Measurements from ENCODE around the gene SERPINF2. TPM values are rescaled to one million over a fixed set of nuclear protein-coding genes. Genes with fewer than 3 reads are reported as not detected.

Gene SERPINF2
- total RNA-seq, 1 donor from 2014 or later, result 24.1 TPM

- Histone ChIP-seq H3K27ac (peak overlapping the region; percentile 98), H3K4me1 (peaks cover 66% of the 10 kb centered on the region), H3K36me3 (peaks cover 32% of the 10 kb centered on the region), H3K9me3 (no peaks in the 10 kb centered on the region), H3K27me3 (ENCODE audit: low read depth) (no peaks in the 10 kb centered on the region), H3K4me3 (peak overlapping the region; percentile 82)
- peak; percentile 96 for DNase-seq
- peak; percentile 43 to 57 for ATAC-seq
- no peak for TF ChIP-seq CTCF (IDR thresholded peaks at IDR 0.05)
- intact Hi-C loops (cut with DNase I), result no loop called here
These were observed 28.2 kb upstream of the SERPINF2 start for GRCh38 chr17:1714427-1714979.

GRCh38 chr17:1714980-1715802 is 27.5 kb upstream of the SERPINF2 start:
- ATAC-seq (peak; percentile 58 to 60), DNase-seq (peak; percentile 88)
- Histone ChIP-seq H3K9me3 (no peaks in the 10 kb centered on the region), H3K4me3 (peak overlapping the region; percentile 82), H3K27ac (peak overlapping the region; percentile 98), H3K36me3 (peaks cover 32% of the 10 kb centered on the region), H3K4me1 (peaks cover 64% of the 10 kb centered on the region), H3K27me3 (ENCODE audit: low read depth) (no peaks in the 10 kb centered on the region)
- intact Hi-C loops (cut with DNase I), result no loop called here
- no peak for TF ChIP-seq CTCF (IDR thresholded peaks at IDR 0.05)

GRCh38 chr17:1715803-1716075 is 26.9 kb upstream of the SERPINF2 start:
- Histone ChIP-seq H3K27ac (peak overlapping the region; percentile 98), H3K4me1 (peaks cover 65% of the 10 kb centered on the region), H3K4me3 (peak overlapping the region; percentile 82), H3K9me3 (no peaks in the 10 kb centered on the region), H3K27me3 (ENCODE audit: low read depth) (no peaks in the 10 kb centered on the region), H3K36me3 (peaks cover 32% of the 10 kb centered on the region)
- TF ChIP-seq CTCF (IDR thresholded peaks at IDR 0.05), result no peak
- intact Hi-C loops (cut with DNase I), result no loop called here
- DNase-seq (no peak), ATAC-seq (no peak)

- no peaks in the 10 kb centered on the region for H3K9me3 ChIP-seq
- peak; percentile 100 for DNase-seq
- TF ChIP-seq CTCF (IDR thresholded peaks at IDR 0.05), result no peak
- intact Hi-C loops (cut with DNase I), result no loop called here
- H3K27me3 ChIP-seq (ENCODE audit: low read depth), result no peaks in the 10 kb centered on the region
- peaks cover 65% of the 10 kb centered on the region for H3K4me1 ChIP-seq
- H3K36me3 ChIP-seq, result peaks cover 29% of the 10 kb centered on the region
- ATAC-seq, result peak; percentile 84 to 92
- peak overlapping the region; percentile 82 for H3K4me3 ChIP-seq
- peak overlapping the region; percentile 99 for H3K27ac ChIP-seq
These were observed 26.4 kb upstream of the SERPINF2 start for GRCh38 chr17:1716076-1716911.

GRCh38 chr17:1716912-1717695 is 25.6 kb upstream of the SERPINF2 start:
- H3K9me3 ChIP-seq, result no peaks in the 10 kb centered on the region
- H3K36me3 ChIP-seq, result peaks cover 21% of the 10 kb centered on the region
- intact Hi-C loops (cut with DNase I), result no loop called here
- H3K27me3 ChIP-seq (ENCODE audit: low read depth), result no peaks in the 10 kb centered on the region
- peak overlapping the region; percentile 99 for H3K27ac ChIP-seq
- TF ChIP-seq CTCF (IDR thresholded peaks at IDR 0.05), result no peak
- H3K4me3 ChIP-seq, result peak overlapping the region; percentile 82
- H3K4me1 ChIP-seq, result peaks cover 57% of the 10 kb centered on the region
- DNase-seq, result peak; percentile 91
- ATAC-seq, result peak; percentile 79 to 84

Data from lower lobe of right lung (tissue), 2 donors.